ENCODE data around the gene OBSCN.

- TF ChIP-seq CTCF (IDR thresholded peaks at IDR 0.05): no peak
- TF ChIP-seq POLR2A (IDR thresholded peaks at IDR 0.05): no peak
These were observed 71.9 kb downstream of the OBSCN start for GRCh38 chr1:228279722-228280105.

Data from adrenal gland (tissue), 5 donors.